GM19467 (cell line): ENCODE results near the gene TMTC2.

Experiments
- ATAC-seq: cut with Tn5 transposase; IDR thresholded peaks from one replicate; pipeline ENCODE4 v1.9.1; 2021; ENCODE audit warnings: mild to moderate bottlenecking, moderate library complexity; ENCODE audit not compliant: unreplicated experiment

Gene TMTC2

GRCh38 chr12:82937151-82937550, 250.4 kb downstream of the TMTC2 start:
- no peak for ATAC-seq

DNA sequence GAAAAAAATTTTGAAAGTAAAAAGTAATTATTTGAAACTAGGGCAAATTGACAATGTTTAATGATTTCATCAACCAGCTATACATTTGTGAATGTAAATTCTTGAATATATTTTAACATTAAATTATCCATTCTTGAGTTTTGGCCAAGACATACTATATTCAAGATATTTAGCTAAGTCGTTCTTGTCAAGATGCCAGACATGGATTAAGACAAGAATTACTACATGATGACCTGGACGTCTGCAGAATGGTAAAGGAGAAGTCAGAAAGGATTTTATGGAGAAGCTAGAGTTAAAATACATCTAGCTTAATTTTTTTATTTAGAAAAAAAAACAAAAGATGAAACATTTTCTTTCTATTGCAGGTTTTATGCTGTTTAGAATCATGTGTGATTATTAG, 255.8 kb downstream of the TMTC2 start:
- ATAC-seq, result no peak

- no peak for ATAC-seq
Observed at GRCh38 chr12:82942991-82943401, 256.3 kb downstream of the TMTC2 start.

- ATAC-seq, result no peak
Observed at GRCh38 chr12:82948491-82948890, 261.8 kb downstream of the TMTC2 start.

- ATAC-seq, result no peak
Observed at GRCh38 chr12:82950356-82950755, 263.6 kb downstream of the TMTC2 start.

- no peak for ATAC-seq
Observed at GRCh38 chr12:82952946-82953345, 266.2 kb downstream of the TMTC2 start.

DNA sequence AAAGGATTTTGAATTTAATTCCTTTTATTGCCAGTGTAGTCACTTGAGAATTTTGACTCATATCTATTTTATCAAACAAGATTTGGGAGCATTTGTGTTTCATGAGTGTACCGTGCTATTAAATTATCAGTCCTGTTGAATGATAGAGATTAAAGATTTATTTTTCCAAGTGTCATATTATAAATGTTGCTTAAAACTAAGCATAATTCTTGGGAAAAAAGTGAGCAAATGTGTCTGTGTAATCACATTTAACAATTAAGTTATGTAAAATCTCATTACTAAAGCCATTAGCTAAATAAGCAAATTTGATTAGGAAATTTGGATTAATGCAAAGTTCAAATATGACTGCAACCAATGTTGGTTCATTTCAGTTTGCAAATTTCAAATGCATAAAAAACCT, 266.7 kb downstream of the TMTC2 start:
- no peak for ATAC-seq

DNA sequence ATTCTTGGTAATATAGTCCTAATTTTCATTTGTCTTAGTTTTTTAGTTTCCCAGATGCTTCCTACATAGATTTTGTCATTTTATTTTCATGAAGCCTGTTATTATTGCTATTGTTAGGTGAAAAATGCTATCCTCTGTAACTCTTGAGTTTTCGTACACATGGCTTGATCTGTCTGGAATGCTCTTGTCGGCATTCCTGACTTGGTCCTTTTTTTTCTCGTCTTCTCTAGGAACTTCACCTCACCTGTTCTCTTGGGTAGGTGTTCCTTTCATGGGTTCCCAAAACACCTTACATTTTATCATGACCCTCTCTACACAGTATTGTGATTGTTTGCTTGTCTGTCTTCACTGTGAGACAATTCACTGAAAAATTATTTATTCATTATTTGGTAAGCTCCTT, 267.4 kb downstream of the TMTC2 start:
- ATAC-seq, result no peak

DNA sequence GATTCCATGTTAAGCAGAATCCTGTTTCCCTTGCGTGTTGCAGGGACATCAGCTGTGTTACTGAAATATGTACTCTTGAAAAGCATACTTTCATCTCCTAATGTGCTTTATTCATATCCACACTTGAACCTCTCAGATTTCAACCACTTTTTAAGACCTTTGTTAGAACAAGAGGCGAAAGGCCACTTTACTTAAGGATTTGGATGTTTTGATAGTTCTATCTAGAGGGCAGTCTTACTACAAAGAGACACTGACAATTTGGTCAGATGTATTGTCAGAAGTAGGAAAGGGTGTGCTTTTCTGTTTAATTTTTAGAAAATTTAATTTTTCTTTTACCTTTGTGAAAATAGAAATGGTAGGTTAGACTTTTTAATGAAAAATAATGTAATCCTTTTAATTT, 267.9 kb downstream of the TMTC2 start:
- ATAC-seq, result no peak

DNA sequence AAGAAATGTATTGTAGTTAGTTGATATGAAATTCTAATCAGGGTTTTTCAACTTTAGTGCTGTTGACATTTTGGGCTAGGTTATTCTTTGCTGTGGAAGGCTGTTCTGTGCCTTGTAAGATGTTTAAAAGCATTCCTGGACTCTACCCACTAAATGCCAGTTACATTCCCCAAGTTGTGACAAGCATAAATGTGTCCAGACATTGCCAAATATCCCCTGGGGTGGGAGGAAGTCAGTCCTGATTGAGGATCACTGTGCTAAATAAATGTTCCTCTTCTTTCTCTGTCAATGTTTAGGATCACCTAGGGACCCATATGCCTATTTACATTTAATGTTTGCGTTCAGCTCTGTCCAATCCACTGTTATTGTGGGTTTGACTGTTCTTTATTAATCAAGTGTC, 268.3 kb downstream of the TMTC2 start:
- ATAC-seq, result no peak

DNA sequence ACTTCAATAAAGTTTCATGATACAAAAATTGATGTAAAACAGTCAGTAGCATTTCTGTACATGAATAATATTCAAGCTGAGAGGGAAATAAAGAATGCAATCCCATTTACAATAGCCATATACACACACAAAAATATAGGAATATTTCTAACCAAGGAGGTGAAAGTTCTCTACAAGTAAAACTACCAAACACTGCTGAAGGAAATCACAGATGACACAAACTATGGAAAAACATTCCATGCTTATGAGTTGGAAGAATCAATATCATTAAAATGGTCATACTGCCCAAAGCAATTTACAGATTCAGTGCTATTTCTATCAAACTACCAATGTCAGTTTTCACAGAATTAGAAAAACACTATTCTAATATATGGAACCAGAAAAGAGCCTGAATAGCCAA, 272.3 kb downstream of the TMTC2 start:
- no peak for ATAC-seq

- no peak for ATAC-seq
Observed at GRCh38 chr12:82959821-82960220, 273.1 kb downstream of the TMTC2 start.

DNA sequence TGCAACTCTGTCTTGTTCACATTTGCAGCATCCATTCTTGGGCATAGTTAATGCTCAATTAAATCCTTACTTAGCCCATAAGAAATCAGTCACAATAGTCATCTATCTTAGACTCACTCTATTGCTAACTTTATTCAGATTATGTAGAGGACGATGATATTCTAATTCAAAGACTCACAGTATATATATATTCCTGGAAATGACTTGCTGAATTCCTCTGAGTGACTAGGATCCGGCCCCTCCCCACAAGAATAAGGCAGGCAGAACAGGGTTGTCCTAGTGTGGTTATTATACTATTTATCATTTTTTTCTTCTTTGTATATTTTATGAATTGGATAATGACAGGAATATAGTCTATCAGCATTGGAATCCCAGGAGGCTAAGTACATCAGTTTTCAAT, 275.1 kb downstream of the TMTC2 start:
- no peak for ATAC-seq

GRCh38 chr12:82963956-82964355, 277.2 kb downstream of the TMTC2 start:
- ATAC-seq, result no peak

GRCh38 chr12:82964446-82964845, 277.7 kb downstream of the TMTC2 start:
- ATAC-seq, result no peak

GRCh38 chr12:82966001-82966559, 279.4 kb downstream of the TMTC2 start:
- no peak for ATAC-seq

- ATAC-seq, result no peak
Observed at GRCh38 chr12:82968631-82969367, 282.1 kb downstream of the TMTC2 start.

DNA sequence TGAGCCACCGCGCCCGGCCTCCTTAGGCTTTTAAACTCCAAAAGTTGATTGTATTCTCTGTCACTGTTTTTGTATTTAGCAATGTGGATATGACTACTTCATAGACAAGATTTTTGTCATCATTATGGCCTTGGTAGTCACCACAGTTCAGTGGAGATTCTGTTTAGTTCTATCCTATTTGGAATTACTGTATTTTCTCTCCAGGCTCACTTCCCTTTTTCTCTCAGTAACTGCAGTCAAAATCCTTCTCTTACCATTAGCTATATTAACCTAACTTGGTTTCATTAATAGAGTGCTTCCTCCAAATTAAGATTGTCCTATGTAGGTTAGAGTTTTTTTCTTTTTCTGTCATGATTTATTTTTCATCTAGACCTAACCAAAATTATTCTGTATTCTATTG, 283.9 kb downstream of the TMTC2 start:
- no peak for ATAC-seq

- no peak for ATAC-seq
Observed at GRCh38 chr12:82971584-82971983, 284.9 kb downstream of the TMTC2 start.

DNA sequence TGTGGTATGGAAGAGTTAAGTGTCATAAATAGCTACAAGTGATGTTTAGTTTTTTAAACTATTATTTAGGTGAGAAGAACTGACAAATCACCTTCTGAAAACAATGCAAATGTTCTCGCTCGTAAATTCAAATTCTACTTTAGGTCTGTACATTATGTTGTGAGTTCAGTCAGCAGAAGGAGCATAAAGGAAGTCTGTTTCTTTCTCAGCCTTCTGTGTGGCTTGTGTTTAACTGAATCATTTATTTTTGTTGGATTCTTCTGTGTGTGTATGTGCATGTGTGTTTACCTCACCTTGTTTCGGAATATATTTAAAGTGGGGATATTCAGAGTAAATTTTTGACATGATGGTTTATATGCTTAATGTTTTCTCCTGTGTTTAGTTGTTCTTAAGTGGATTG, 285.9 kb downstream of the TMTC2 start:
- ATAC-seq, result no peak

DNA sequence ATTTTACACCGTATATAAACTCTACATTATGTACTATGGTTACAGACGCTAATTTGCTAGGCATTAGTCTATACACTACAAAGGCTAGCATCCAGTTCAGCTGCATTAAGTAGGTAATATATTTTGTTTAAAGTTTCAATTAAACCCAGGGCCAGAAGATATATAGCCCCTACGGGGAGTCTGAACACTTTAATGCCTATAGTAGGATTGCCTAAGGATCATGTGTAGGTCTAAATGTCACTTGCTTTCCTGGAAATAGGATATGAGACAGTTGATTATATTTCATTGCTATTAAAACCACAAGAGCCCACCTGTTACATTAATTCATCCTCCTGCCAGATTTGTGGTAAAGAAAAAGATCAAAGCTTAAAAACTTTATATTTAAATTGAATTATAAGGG, 286.9 kb downstream of the TMTC2 start:
- no peak for ATAC-seq

GRCh38 chr12:82981150-82981549, 294.4 kb downstream of the TMTC2 start:
- ATAC-seq, result no peak

- ATAC-seq, result no peak
Observed at GRCh38 chr12:82994117-82994516, 307.4 kb downstream of the TMTC2 start.
